ENCODE measurements around the gene RHAG.
"Not testable (repeated sequence)": the region's sequence is repeated elsewhere in the genome, so short reads cannot be mapped to it uniquely, and the experiment has no call there.

DNA sequence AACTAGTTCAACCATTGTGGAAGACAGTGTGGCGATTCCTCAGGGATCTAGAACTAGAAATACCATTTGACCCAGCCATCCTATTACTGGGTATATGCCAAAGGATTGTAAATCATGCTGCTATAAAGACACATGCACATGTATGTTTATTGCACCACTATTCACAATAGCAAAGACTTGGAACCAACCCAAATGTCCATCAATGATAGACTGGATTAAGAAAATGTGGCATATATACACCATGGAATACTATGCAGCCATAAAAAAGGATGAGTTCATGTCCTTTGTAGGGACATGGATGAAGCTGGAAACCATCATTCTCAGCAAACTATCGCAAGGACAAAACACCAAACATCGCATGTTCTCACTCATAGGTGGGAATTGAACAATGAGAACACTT is 32.6 kb downstream of the RHAG start:
- TF ChIP-seq, protein P1, sequence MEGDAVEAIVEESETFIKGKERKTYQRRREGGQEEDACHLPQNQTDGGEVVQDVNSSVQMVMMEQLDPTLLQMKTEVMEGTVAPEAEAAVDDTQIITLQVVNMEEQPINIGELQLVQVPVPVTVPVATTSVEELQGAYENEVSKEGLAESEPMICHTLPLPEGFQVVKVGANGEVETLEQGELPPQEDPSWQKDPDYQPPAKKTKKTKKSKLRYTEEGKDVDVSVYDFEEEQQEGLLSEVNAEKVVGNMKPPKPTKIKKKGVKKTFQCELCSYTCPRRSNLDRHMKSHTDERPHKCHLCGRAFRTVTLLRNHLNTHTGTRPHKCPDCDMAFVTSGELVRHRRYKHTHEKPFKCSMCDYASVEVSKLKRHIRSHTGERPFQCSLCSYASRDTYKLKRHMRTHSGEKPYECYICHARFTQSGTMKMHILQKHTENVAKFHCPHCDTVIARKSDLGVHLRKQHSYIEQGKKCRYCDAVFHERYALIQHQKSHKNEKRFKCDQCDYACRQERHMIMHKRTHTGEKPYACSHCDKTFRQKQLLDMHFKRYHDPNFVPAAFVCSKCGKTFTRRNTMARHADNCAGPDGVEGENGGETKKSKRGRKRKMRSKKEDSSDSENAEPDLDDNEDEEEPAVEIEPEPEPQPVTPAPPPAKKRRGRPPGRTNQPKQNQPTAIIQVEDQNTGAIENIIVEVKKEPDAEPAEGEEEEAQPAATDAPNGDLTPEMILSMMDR (conservative IDR thresholded peaks at IDR 0.05; ENCODE audit: low read depth, low read length) = not testable (repeated sequence)
- TF ChIP-seq EZH2 (IDR thresholded peaks at IDR 0.05; ENCODE audit: low read length, unreplicated experiment) = not testable (repeated sequence)

All from PC-3 (cell line).